Large intestine (tissue), 12 donors: Measurements from ENCODE around the gene DIPK1C. TPM values are rescaled to one million over a fixed set of nuclear protein-coding genes. Genes with fewer than 3 reads are reported as not detected.
A peak's percentile ranks its signal among the peaks of the same experiment; 100 is the strongest.
"Not testable (repeated sequence)": the region's sequence is repeated elsewhere in the genome, so short reads cannot be mapped to it uniquely, and the experiment has no call there.

ENCODE experiments used
- DNase-seq, 2 donors: peaks; one replicate each; pipeline versions ENCODE4 v3.0.0 to v3.0.0-alpha.2; 2013
- H3K27ac ChIP-seq: one replicate; pipeline ENCODE4 v1.5.1; 2013; ENCODE audit warnings: low read length
- H3K27me3 ChIP-seq: 2 replicates; pipeline ENCODE4 v1.6.1; 2013; ENCODE audit warnings: low read length; ENCODE audit not compliant: control insufficient read depth, insufficient read depth
- H3K36me3 ChIP-seq: 2 replicates; pipeline ENCODE4 v1.6.1; 2013; ENCODE audit warnings: low read length; ENCODE audit not compliant: control insufficient read depth, insufficient read depth
- H3K4me1 ChIP-seq: one replicate; pipeline ENCODE4 v1.6.1; 2013; ENCODE audit warnings: low read length; ENCODE audit not compliant: control insufficient read depth, insufficient read depth
- H3K4me3 ChIP-seq: one replicate; pipeline ENCODE4 v1.5.1; 2013; ENCODE audit warnings: low read length
- H3K9me3 ChIP-seq: one replicate; pipeline ENCODE4 v1.6.1; 2013; ENCODE audit warnings: mild to moderate bottlenecking, low read depth, low read length, moderate library complexity; ENCODE audit not compliant: control insufficient read depth
- WGBS: methylation state at CpG from one replicate; pipeline ENCODE4 v1.1.5; 2013; ENCODE audit warnings: low lambda C conversion rate; ENCODE audit not compliant: insufficient coverage; 5-methylcytosine and 5-hydroxymethylcytosine counted together
- long read RNA-seq, 11 donors: transcript quantifications; one replicate each; lab custom pipeline, GENCODE V29; 2026
- polyA plus RNA-seq: library from polyadenylated mRNA; unstranded; fragments of 120-200 nt; gene quantifications from one replicate; pipeline ENCODE4 v1.2.1, GENCODE V29; 2013

Gene DIPK1C
- 0.33 TPM for polyA plus RNA-seq
- long read RNA-seq, donor 1: 0 reads
- long read RNA-seq, donor 2: 0 reads
- long read RNA-seq, donor 3: 0 reads
- long read RNA-seq, donor 4: 0 reads
- long read RNA-seq, donor 5: 0 reads
- long read RNA-seq, donor 6: 0 reads
- long read RNA-seq, donor 7: 0 reads
- long read RNA-seq, donor 8: 0 reads
- long read RNA-seq, donor 9: 0 reads
- long read RNA-seq, donor 10: 0 reads
- long read RNA-seq, donor 11, partial matches to known transcripts: 0 of 1 reads
- long read RNA-seq, donor 11, other reads (novel, unspliced or antisense): 0 of 1 reads

GRCh38 chr18:74457043-74457724 is at the start of gene DIPK1C:
Gene DIPK1C (minus strand): TSS chr18:74457308. CDS start chr18:74457259, 49 bp downstream.
- Histone ChIP-seq H3K4me1 (peaks cover 4% of the 10 kb centered on the region), H3K9me3 (peaks cover 5% of the 10 kb centered on the region), H3K36me3 (no peaks in the 10 kb centered on the region), H3K27ac (no peak within 1 kb of the TSS), H3K27me3 (peaks cover 70% of the 10 kb centered on the region), H3K4me3 (peak within 1 kb of the TSS; percentile 19)
- 0% methylated on average over 3 of the region's 76 CpGs for WGBS
- no peak for DNase-seq

GRCh38 chr18:74506448-74507084 is 49.5 kb upstream of the DIPK1C start:
- WGBS: 0% methylated on average over 1 of the region's 11 CpGs
- peak in 1 of 2 donors; percentile 59 for DNase-seq
- Histone ChIP-seq H3K27me3 (no peaks in the 10 kb centered on the region), H3K4me1 (peaks cover 41% of the 10 kb centered on the region), H3K36me3 (peaks cover 79% of the 10 kb centered on the region), H3K27ac (peak overlapping the region; percentile 89), H3K9me3 (no peaks in the 10 kb centered on the region), H3K4me3 (no peak overlapping the region)

GRCh38 chr18:74505776-74506175 is 48.7 kb upstream of the DIPK1C start:
- Histone ChIP-seq H3K27ac (no peak overlapping the region), H3K4me1 (peaks cover 48% of the 10 kb centered on the region), H3K9me3 (no peaks in the 10 kb centered on the region), H3K36me3 (peaks cover 80% of the 10 kb centered on the region), H3K27me3 (no peaks in the 10 kb centered on the region), H3K4me3 (no peak overlapping the region)
- no peak for DNase-seq
- no CpG with 5 or more reads among the region's 16 CpGs for WGBS

GRCh38 chr18:74503137-74503536 is 46.0 kb upstream of the DIPK1C start:
- Histone ChIP-seq H3K9me3 (no peaks in the 10 kb centered on the region), H3K36me3 (peaks cover 61% of the 10 kb centered on the region), H3K4me1 (peaks cover 47% of the 10 kb centered on the region), H3K27ac (no peak overlapping the region), H3K27me3 (no peaks in the 10 kb centered on the region), H3K4me3 (no peak overlapping the region)
- 100% methylated on average over 1 of the region's 4 CpGs for WGBS
- DNase-seq: no peak

- peak in 1 of 2 donors; percentile 66 for DNase-seq
- WGBS: no CpG with 5 or more reads among the region's 4 CpGs
- Histone ChIP-seq H3K9me3 (no peaks in the 10 kb centered on the region), H3K4me1 (peaks cover 40% of the 10 kb centered on the region), H3K36me3 (peaks cover 44% of the 10 kb centered on the region), H3K4me3 (peak overlapping the region; percentile 20), H3K27me3 (no peaks in the 10 kb centered on the region), H3K27ac (peak overlapping the region; percentile 81)
These were observed 44.3 kb upstream of the DIPK1C start for GRCh38 chr18:74501386-74501785.

GRCh38 chr18:74500774-74501173 is 43.7 kb upstream of the DIPK1C start:
- 82% methylated on average over 4 of the region's 8 CpGs for WGBS
- H3K27me3 ChIP-seq, H3K9me3 ChIP-seq, DNase-seq: not testable (repeated sequence)
- Histone ChIP-seq H3K27ac (peak overlapping the region; percentile 81), H3K36me3 (peaks cover 40% of the 10 kb centered on the region), H3K4me3 (peak overlapping the region; percentile 20), H3K4me1 (peaks cover 35% of the 10 kb centered on the region)

GRCh38 chr18:74500372-74500771 is 43.3 kb upstream of the DIPK1C start:
- peaks cover 33% of the 10 kb centered on the region for H3K4me1 ChIP-seq
- no peaks in the 10 kb centered on the region for H3K9me3 ChIP-seq
- no peak for DNase-seq
- H3K27ac ChIP-seq: peak overlapping the region; percentile 7
- no peaks in the 10 kb centered on the region for H3K27me3 ChIP-seq
- peaks cover 38% of the 10 kb centered on the region for H3K36me3 ChIP-seq
- WGBS: 94% methylated on average over 2 of the region's 6 CpGs
- peak overlapping the region; percentile 14 for H3K4me3 ChIP-seq

GRCh38 chr18:74499633-74500032 is 42.5 kb upstream of the DIPK1C start:
- peak; percentile 81 to 82 for DNase-seq
- peak overlapping the region; percentile 74 for H3K27ac ChIP-seq
- H3K4me1 ChIP-seq: peaks cover 33% of the 10 kb centered on the region
- peak overlapping the region; percentile 27 for H3K4me3 ChIP-seq
- 40% methylated on average over 1 of the region's 9 CpGs for WGBS
- no peaks in the 10 kb centered on the region for H3K9me3 ChIP-seq
- H3K36me3 ChIP-seq: peaks cover 35% of the 10 kb centered on the region
- no peaks in the 10 kb centered on the region for H3K27me3 ChIP-seq

GRCh38 chr18:74498712-74499627 is 41.9 kb upstream of the DIPK1C start:
- H3K27me3 ChIP-seq: no peaks in the 10 kb centered on the region
- H3K27ac ChIP-seq: peak overlapping the region; percentile 74
- H3K4me3 ChIP-seq: peak overlapping the region; percentile 27
- H3K36me3 ChIP-seq: peaks cover 29% of the 10 kb centered on the region
- WGBS: no CpG with 5 or more reads among the region's 14 CpGs
- no peaks in the 10 kb centered on the region for H3K9me3 ChIP-seq
- peak in 1 of 2 donors; percentile 54 for DNase-seq
- peaks cover 33% of the 10 kb centered on the region for H3K4me1 ChIP-seq

GRCh38 chr18:74497778-74498177 is 40.7 kb upstream of the DIPK1C start:
- H3K9me3 ChIP-seq: no peaks in the 10 kb centered on the region
- no peak for DNase-seq
- H3K27me3 ChIP-seq: no peaks in the 10 kb centered on the region
- peaks cover 33% of the 10 kb centered on the region for H3K4me1 ChIP-seq
- peaks cover 22% of the 10 kb centered on the region for H3K36me3 ChIP-seq
- no peak overlapping the region for H3K4me3 ChIP-seq
- H3K27ac ChIP-seq: peak overlapping the region; percentile 95
- 95% methylated on average over 3 of the region's 3 CpGs for WGBS
